Nephron (organoid): ENCODE measurements around the gene TRPM2.
"Not testable (repeated sequence)": the region's sequence is repeated elsewhere in the genome, so short reads cannot be mapped to it uniquely, and the experiment has no call there.

Experiments
- H3K27ac Mint-ChIP-seq, 3 experiments: 2 replicates each; pipeline ENCODE4 v1.8.0; 2020; ENCODE audit warnings: mixed read lengths in 3 of 3, mild to moderate bottlenecking in 2 of 3, moderate library complexity in 1 of 3
- H3K27me3 Mint-ChIP-seq: 2 replicates; pipeline ENCODE4 v1.8.0; 2021; ENCODE audit warnings: low read depth, mild to moderate bottlenecking, moderate library complexity, mixed read lengths
- H3K36me3 Mint-ChIP-seq: 2 replicates; pipeline ENCODE4 v1.8.0; 2020; ENCODE audit warnings: low read depth, mixed read lengths
- H3K4me1 Mint-ChIP-seq: 2 replicates; pipeline ENCODE4 v1.8.0; 2020; ENCODE audit warnings: mixed read lengths
- H3K4me3 Mint-ChIP-seq, 3 experiments: 2 replicates each; pipeline ENCODE4 v1.8.0; 2020; ENCODE audit warnings: mild to moderate bottlenecking in 3 of 3, mixed read lengths in 3 of 3, moderate library complexity in 2 of 3
- H3K9me3 Mint-ChIP-seq: 2 replicates; pipeline ENCODE4 v1.8.0; 2020; ENCODE audit warnings: mixed read lengths
- TF ChIP-seq, protein P1 (sequence below), 3 experiments: fragments of 200-600 bp; sonication (generic); IDR thresholded peaks; one replicate each; pipeline ENCODE4 v1.5.0; 2021; ENCODE audit warnings: antibody characterized with exemption in 3 of 3; ENCODE audit not compliant: unreplicated experiment in 3 of 3

The TRPM2 gene

GRCh38 chr21:44414291-44415072 lies 61.1 kb downstream of the TRPM2 start:
- Mint-ChIP-seq H3K36me3 (no peaks in the 10 kb centered on the region), H3K4me3 (no peak overlapping the region), H3K27me3 (peaks cover 14% of the 10 kb centered on the region), H3K9me3 (peaks cover 13% of the 10 kb centered on the region), H3K27ac (no peak overlapping the region), H3K4me1 (no peaks in the 10 kb centered on the region)
- TF ChIP-seq, protein P1, sequence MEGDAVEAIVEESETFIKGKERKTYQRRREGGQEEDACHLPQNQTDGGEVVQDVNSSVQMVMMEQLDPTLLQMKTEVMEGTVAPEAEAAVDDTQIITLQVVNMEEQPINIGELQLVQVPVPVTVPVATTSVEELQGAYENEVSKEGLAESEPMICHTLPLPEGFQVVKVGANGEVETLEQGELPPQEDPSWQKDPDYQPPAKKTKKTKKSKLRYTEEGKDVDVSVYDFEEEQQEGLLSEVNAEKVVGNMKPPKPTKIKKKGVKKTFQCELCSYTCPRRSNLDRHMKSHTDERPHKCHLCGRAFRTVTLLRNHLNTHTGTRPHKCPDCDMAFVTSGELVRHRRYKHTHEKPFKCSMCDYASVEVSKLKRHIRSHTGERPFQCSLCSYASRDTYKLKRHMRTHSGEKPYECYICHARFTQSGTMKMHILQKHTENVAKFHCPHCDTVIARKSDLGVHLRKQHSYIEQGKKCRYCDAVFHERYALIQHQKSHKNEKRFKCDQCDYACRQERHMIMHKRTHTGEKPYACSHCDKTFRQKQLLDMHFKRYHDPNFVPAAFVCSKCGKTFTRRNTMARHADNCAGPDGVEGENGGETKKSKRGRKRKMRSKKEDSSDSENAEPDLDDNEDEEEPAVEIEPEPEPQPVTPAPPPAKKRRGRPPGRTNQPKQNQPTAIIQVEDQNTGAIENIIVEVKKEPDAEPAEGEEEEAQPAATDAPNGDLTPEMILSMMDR (IDR thresholded peaks at IDR 0.05; ENCODE audit: unreplicated experiment in 3 of 3), result no peak

DNA sequence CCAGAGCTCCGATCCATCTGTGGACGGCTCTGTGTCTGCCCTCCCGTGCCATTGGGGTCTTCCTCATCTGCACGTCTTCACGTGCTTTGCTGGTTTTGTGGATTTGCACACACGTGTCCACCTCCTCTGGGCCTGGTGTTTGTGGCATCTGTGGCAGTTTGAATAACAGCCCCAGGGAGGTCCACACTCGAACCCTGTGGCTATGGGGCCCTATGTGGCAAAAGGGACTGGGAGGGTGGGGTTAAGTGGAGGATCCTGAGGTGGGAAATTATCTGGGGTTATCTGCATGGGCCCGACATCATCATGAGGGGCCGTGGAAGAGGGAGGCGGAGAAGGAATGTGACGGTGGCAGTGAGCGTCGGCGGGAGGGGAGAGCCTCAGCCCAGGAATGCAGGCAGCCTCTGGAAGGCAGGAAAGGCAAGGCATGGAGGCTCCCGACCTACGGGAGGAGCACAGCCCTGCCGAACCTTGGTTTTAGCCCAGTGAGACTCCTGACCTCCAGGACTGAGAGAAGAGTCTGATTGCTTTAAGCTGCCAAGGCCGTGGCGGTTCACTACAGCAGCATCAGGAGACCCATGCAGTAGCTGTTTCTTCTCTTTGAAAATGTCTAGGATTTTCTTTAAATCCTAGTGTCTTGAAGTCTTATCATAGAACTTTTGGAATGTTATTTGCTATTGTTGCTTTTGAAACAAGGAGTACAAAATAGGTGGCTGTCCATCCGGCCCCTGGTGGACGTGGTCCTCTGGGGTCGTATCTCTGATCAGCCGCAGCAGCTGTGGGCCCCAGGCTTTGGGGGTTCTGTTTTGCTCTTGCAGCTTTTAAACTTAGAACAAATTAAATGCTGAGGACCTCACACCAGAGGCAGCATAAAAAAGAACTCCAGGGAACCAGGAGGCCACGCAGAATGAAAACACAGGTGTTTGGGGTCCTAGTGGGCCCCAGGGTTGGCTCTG lies 61.9 kb downstream of the TRPM2 start:
- H3K27me3 Mint-ChIP-seq, result peaks cover 14% of the 10 kb centered on the region
- H3K4me1 Mint-ChIP-seq, result no peaks in the 10 kb centered on the region
- H3K36me3 Mint-ChIP-seq, result no peaks in the 10 kb centered on the region
- H3K4me3 Mint-ChIP-seq, result no peak overlapping the region
- peaks cover 16% of the 10 kb centered on the region for H3K9me3 Mint-ChIP-seq
- no peak overlapping the region for H3K27ac Mint-ChIP-seq
- TF ChIP-seq, protein P1 (IDR thresholded peaks at IDR 0.05; ENCODE audit: unreplicated experiment in 3 of 3), result no peak

- no peaks in the 10 kb centered on the region for H3K36me3 Mint-ChIP-seq
- no peak overlapping the region for H3K27ac Mint-ChIP-seq
- H3K4me1 Mint-ChIP-seq, result no peaks in the 10 kb centered on the region
- no peak overlapping the region for H3K4me3 Mint-ChIP-seq
- H3K9me3 Mint-ChIP-seq, result peaks cover 16% of the 10 kb centered on the region
- H3K27me3 Mint-ChIP-seq, result peaks cover 14% of the 10 kb centered on the region
- TF ChIP-seq, protein P1 (IDR thresholded peaks at IDR 0.05; ENCODE audit: unreplicated experiment in 3 of 3), result no peak
Observed at GRCh38 chr21:44416193-44416592, 62.8 kb downstream of the TRPM2 start.

GRCh38 chr21:44417621-44418107 lies 64.2 kb downstream of the TRPM2 start:
- peaks cover 14% of the 10 kb centered on the region for H3K27me3 Mint-ChIP-seq
- H3K27ac Mint-ChIP-seq, H3K4me1 Mint-ChIP-seq, H3K9me3 Mint-ChIP-seq, H3K4me3 Mint-ChIP-seq, H3K36me3 Mint-ChIP-seq: not testable (repeated sequence)

DNA sequence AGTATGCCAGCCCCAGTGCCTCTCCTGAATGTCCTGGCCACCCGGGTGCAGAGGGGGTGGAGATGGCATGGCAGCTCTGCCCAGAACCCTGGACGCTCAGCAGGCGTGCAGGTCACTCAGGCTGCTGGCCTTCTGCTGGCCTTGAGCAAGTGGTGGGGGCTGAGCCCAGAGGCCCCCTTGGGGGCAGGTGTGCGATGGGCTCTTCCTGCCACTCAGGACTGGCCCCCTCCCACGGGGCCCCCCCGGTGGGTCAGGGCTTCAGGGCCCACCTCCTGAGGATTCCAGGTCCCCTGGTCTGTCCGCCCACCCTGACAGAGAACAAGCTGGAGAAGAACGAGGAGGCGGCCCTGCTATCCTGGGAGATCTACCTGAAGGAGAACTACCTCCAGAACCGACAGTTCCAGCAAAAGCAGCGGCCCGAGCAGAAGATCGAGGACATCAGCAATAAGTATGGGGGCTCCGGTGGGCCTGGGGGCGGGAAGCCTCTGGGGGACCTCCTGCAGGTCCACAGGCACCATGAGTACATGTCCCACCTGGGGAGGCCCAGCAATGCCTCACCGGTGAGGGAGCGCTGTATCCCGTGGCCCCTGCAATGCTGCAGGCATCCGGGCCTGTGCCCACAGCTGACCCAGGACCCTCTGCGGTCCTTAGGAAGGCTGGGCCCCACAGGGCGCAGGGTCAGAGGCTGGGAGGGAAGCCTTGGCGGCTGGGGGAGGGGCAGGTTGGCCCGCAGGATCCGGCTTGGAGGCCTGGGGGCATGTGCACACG lies 64.9 kb downstream of the TRPM2 start:
- Mint-ChIP-seq H3K4me1 (peaks cover 3% of the 10 kb centered on the region), H3K9me3 (peaks cover 9% of the 10 kb centered on the region), H3K4me3 (no peak overlapping the region), H3K27me3 (peaks cover 14% of the 10 kb centered on the region), H3K27ac (no peak overlapping the region), H3K36me3 (no peaks in the 10 kb centered on the region)
- TF ChIP-seq, protein P1 (IDR thresholded peaks at IDR 0.05; ENCODE audit: unreplicated experiment in 3 of 3), result no peak

GRCh38 chr21:44418876-44419230 lies 65.4 kb downstream of the TRPM2 start:
- H3K4me1 Mint-ChIP-seq, result peaks cover 5% of the 10 kb centered on the region
- H3K27ac Mint-ChIP-seq, result no peak overlapping the region
- peaks cover 14% of the 10 kb centered on the region for H3K27me3 Mint-ChIP-seq
- H3K9me3 Mint-ChIP-seq, result peaks cover 9% of the 10 kb centered on the region
- no peaks in the 10 kb centered on the region for H3K36me3 Mint-ChIP-seq
- no peak overlapping the region for H3K4me3 Mint-ChIP-seq
- TF ChIP-seq, protein P1 (IDR thresholded peaks at IDR 0.05; ENCODE audit: unreplicated experiment in 3 of 3), result no peak
